Testis (tissue), 2 donors: ENCODE measurements around the gene TBX18.

Experiments used
- CTCF ChIP-seq, 3 experiments: fragments of 450-650 bp in 2 of 3; fragments of 200-600 bp in 1 of 3; sonication (generic) in 1 of 3; IDR thresholded peaks; one replicate each; pipeline ENCODE4 v1.5.1; 2016 to 2019; ENCODE audit warnings: antibody characterized with exemption in 3 of 3, mild to moderate bottlenecking in 2 of 3, moderate library complexity in 1 of 3
- POLR2A ChIP-seq: fragments of 450-650 bp; IDR thresholded peaks from one replicate; pipeline ENCODE4 v1.6.1; 2017; ENCODE audit warnings: antibody characterized with exemption, mild to moderate bottlenecking, moderate library complexity

GRCh38 chr6:84671183-84671582 is 93.2 kb downstream of the TBX18 start:
- TF ChIP-seq CTCF (IDR thresholded peaks at IDR 0.05) (no peak), POLR2A (no peak)
